Gastrocnemius medialis (tissue), 4 donors: ENCODE results near the gene CMC2. TPM values are rescaled to one million over a fixed set of nuclear protein-coding genes. Genes with fewer than 3 reads are reported as not detected.

Source experiments
- ATAC-seq, 2 donors: fragments of 150-250 bp; one replicate each; pipeline ENCODE4 v1.9.1; 2016
- DNase-seq, 2 donors: peaks; one replicate each; pipeline ENCODE4 v3.0.0-alpha.2; 2019
- H3K27ac ChIP-seq, 4 donors: fragments of 200-600 bp; sonication (generic); 1 replicate in 1 of 4; 2 replicates in 3 of 4; pipeline ENCODE4 v1.5.1; 2016 to 2018; ENCODE audit warnings: mild to moderate bottlenecking in 2 of 4, moderate library complexity in 1 of 4
- H3K27me3 ChIP-seq, 3 donors: fragments of 200-600 bp; sonication (generic) in 2 of 3; 1 replicate in 1 of 3; 2 replicates in 2 of 3; pipeline versions ENCODE4 v1.5.1 to v1.6.0; 2016 to 2019; ENCODE audit warnings: mild to moderate bottlenecking in 1 of 3, moderate library complexity in 1 of 3
- H3K36me3 ChIP-seq, 2 donors: fragments of 200-600 bp; sonication (generic) in 1 of 2; one replicate each; pipeline ENCODE4 v1.5.1; 2017 to 2018
- H3K4me1 ChIP-seq, 2 donors: fragments of 200-600 bp; sonication (generic) in 1 of 2; one replicate each; pipeline ENCODE4 v1.5.1; 2016 to 2017; ENCODE audit warnings: mild to moderate bottlenecking in 2 of 2
- H3K4me3 ChIP-seq, 4 donors: fragments of 200-600 bp; sonication (generic) in 3 of 4; 1 replicate in 1 of 4; 2 replicates in 3 of 4; pipeline ENCODE4 v1.5.1; 2016 to 2019; ENCODE audit warnings: mild to moderate bottlenecking in 2 of 4
- H3K9me3 ChIP-seq, 3 donors: fragments of 200-600 bp; sonication (generic) in 2 of 3; 1 replicate in 1 of 3; 2 replicates in 2 of 3; pipeline ENCODE4 v1.5.1; 2016 to 2019
- CTCF ChIP-seq, 5 experiments: fragments of 450-650 bp in 3 of 5; fragments of 200-600 bp in 2 of 5; sonication (generic) in 2 of 5; IDR thresholded peaks in 4 of 5; conservative IDR thresholded peaks in 1 of 5; 1 replicate in 4 of 5; 2 replicates in 1 of 5; pipeline ENCODE4 v1.5.1; 2016 to 2019; ENCODE audit warnings: antibody characterized with exemption in 5 of 5, mild to moderate bottlenecking in 3 of 5, moderate library complexity in 3 of 5
- POLR2A ChIP-seq, 2 donors: fragments of 450-650 bp; IDR thresholded peaks; one replicate each; pipeline ENCODE4 v1.6.1; 2017; ENCODE audit warnings: antibody characterized with exemption in 2 of 2, mild to moderate bottlenecking in 2 of 2, moderate library complexity in 2 of 2
- in situ Hi-C, 4 donors: fragments of 200-750 bp; cut with MboI; loops; one replicate each; pipeline versions ENCODE4 v1.15.0 to v1.8.0; 2017; ENCODE audit warnings: low sequenced_read_pairs in 4 of 4
- intact Hi-C: fragments of 100-400 bp; cut with DNase I; formaldehyde crosslinking; loops from one replicate; pipeline ENCODE4 v1.15.1; 2023; ENCODE audit warnings: low total_unique reads
- total RNA-seq, 4 donors: library from RNA; depleted of rRNA; stranded (reverse); fragments of >200 nt; gene quantifications; one replicate each; pipeline versions ENCODE4 v1.1.0 to v1.2.3, GENCODE V29; 2016

The CMC2 gene
- total RNA-seq, 4 donors from 2014 or later, result 78.8 to 89.1 (median 82.7) TPM

- in situ Hi-C loops, result no loop called here
- no peak for ATAC-seq
- intact Hi-C loops, result no loop called here
These were observed 51.7 kb downstream of the CMC2 start for GRCh38 chr16:80954985-80955384.

GRCh38 chr16:80948886-80949493, 57.7 kb downstream of the CMC2 start:
- Histone ChIP-seq H3K4me1 (no peaks in the 10 kb centered on the region), H3K27me3 (no peaks in the 10 kb centered on the region), H3K36me3 (no peaks in the 10 kb centered on the region), H3K27ac (no peak overlapping the region), H3K4me3 (no peak overlapping the region), H3K9me3 (no peaks in the 10 kb centered on the region)
- DNase-seq (no peak), ATAC-seq (peak in 1 of 2 donors; percentile 36)
- in situ Hi-C loops (no loop called here), intact Hi-C loops (no loop called here)
- TF ChIP-seq CTCF (IDR thresholded peaks at IDR 0.05 in 4 of 5, conservative IDR thresholded peaks at IDR 0.05 in 1 of 5) (peak in 4 of 5 experiments; percentile 33 to 63 (median 49)), POLR2A (IDR thresholded peaks at IDR 0.05) (no peak)

More at GRCh38 chr16:80954985-80955384, 51.7 kb downstream of the CMC2 start:
- H3K4me1 ChIP-seq, result no peaks in the 10 kb centered on the region
- no peaks in the 10 kb centered on the region for H3K27me3 ChIP-seq
- H3K27ac ChIP-seq, result no peak overlapping the region
- H3K9me3 ChIP-seq, result peaks cover 0 to 9% (median 0%) of the 10 kb centered on the region in 3 donors
- H3K36me3 ChIP-seq, result no peaks in the 10 kb centered on the region
- no peak for DNase-seq
- TF ChIP-seq CTCF (IDR thresholded peaks at IDR 0.05 in 4 of 5, conservative IDR thresholded peaks at IDR 0.05 in 1 of 5), result no peak
- TF ChIP-seq POLR2A (IDR thresholded peaks at IDR 0.05), result no peak
- H3K4me3 ChIP-seq, result no peak overlapping the region

GRCh38 chr16:80947708-80948625, 58.7 kb downstream of the CMC2 start:
- H3K4me1 ChIP-seq, result no peaks in the 10 kb centered on the region
- H3K9me3 ChIP-seq, result no peaks in the 10 kb centered on the region
- no peaks in the 10 kb centered on the region for H3K27me3 ChIP-seq
- no peak for ATAC-seq
- TF ChIP-seq POLR2A (IDR thresholded peaks at IDR 0.05) (no peak), CTCF (IDR thresholded peaks at IDR 0.05 in 4 of 5, conservative IDR thresholded peaks at IDR 0.05 in 1 of 5) (no peak)
- intact Hi-C loops (no loop called here), in situ Hi-C loops (no loop called here)
- H3K36me3 ChIP-seq, result no peaks in the 10 kb centered on the region
- H3K4me3 ChIP-seq, result no peak overlapping the region
- no peak for DNase-seq
- no peak overlapping the region for H3K27ac ChIP-seq

GRCh38 chr16:80947239-80947638, 59.4 kb downstream of the CMC2 start:
- no peaks in the 10 kb centered on the region for H3K9me3 ChIP-seq
- no peak for TF ChIP-seq CTCF (IDR thresholded peaks at IDR 0.05 in 4 of 5, conservative IDR thresholded peaks at IDR 0.05 in 1 of 5)
- TF ChIP-seq POLR2A (IDR thresholded peaks at IDR 0.05), result no peak
- intact Hi-C loops, result no loop called here
- ATAC-seq (no peak), DNase-seq (no peak)
- no peaks in the 10 kb centered on the region for H3K27me3 ChIP-seq
- no peak overlapping the region for H3K4me3 ChIP-seq
- in situ Hi-C loops, result no loop called here
- H3K36me3 ChIP-seq, result no peaks in the 10 kb centered on the region
- H3K27ac ChIP-seq, result no peak overlapping the region
- H3K4me1 ChIP-seq, result no peaks in the 10 kb centered on the region
